KG1 (cell line): ENCODE results near the gene ARHGAP26.
A peak's percentile ranks its signal among the peaks of the same experiment; 100 is the strongest.
"Not testable (repeated sequence)": the region's sequence is repeated elsewhere in the genome, so short reads cannot be mapped to it uniquely, and the experiment has no call there.

Experiments used
- DNase-seq: peaks from one replicate; lab custom pipeline; 2025; lab: John Stamatoyannopoulos, UW

Gene ARHGAP26

GRCh38 chr5:142965258-142966120 lies 195.3 kb downstream of the ARHGAP26 start:
- not testable (repeated sequence) for DNase-seq

GRCh38 chr5:142966121-142966420 lies 195.9 kb downstream of the ARHGAP26 start:
- no peak for DNase-seq

GRCh38 chr5:142969186-142969585 lies 199.0 kb downstream of the ARHGAP26 start:
- DNase-seq: no peak

GRCh38 chr5:142969624-142970439 lies 199.7 kb downstream of the ARHGAP26 start:
- no peak for DNase-seq

- DNase-seq: no peak
These were observed 200.4 kb downstream of the ARHGAP26 start for GRCh38 chr5:142970440-142971030.

GRCh38 chr5:142971303-142972013 lies 201.3 kb downstream of the ARHGAP26 start:
- DNase-seq: no peak

GRCh38 chr5:142972064-142972570 lies 201.9 kb downstream of the ARHGAP26 start:
- no peak for DNase-seq

- no peak for DNase-seq
These were observed 203.8 kb downstream of the ARHGAP26 start for GRCh38 chr5:142973932-142974331.

- DNase-seq: no peak
These were observed 204.2 kb downstream of the ARHGAP26 start for GRCh38 chr5:142974409-142974808.

GRCh38 chr5:142976861-142977260 lies 206.7 kb downstream of the ARHGAP26 start:
- DNase-seq: no peak

GRCh38 chr5:142977363-142978051 lies 207.3 kb downstream of the ARHGAP26 start:
- DNase-seq: peak; percentile 42

GRCh38 chr5:142978252-142978651 lies 208.1 kb downstream of the ARHGAP26 start:
- DNase-seq: no peak

GRCh38 chr5:142978726-142979125 lies 208.5 kb downstream of the ARHGAP26 start:
- no peak for DNase-seq

- no peak for DNase-seq
These were observed 209.5 kb downstream of the ARHGAP26 start for GRCh38 chr5:142979636-142980035.

- DNase-seq: no peak
These were observed 211.3 kb downstream of the ARHGAP26 start for GRCh38 chr5:142981475-142981874.

GRCh38 chr5:142981886-142982820 lies 212.0 kb downstream of the ARHGAP26 start:
- no peak for DNase-seq

GRCh38 chr5:142982821-142983200 lies 212.6 kb downstream of the ARHGAP26 start:
- no peak for DNase-seq

GRCh38 chr5:142984011-142984410 lies 213.8 kb downstream of the ARHGAP26 start:
- no peak for DNase-seq

- no peak for DNase-seq
These were observed 214.3 kb downstream of the ARHGAP26 start for GRCh38 chr5:142984525-142984924.

- DNase-seq: not testable (repeated sequence)
These were observed 219.1 kb downstream of the ARHGAP26 start for GRCh38 chr5:142989270-142989669.
